Spleen (tissue), 11 donors: ENCODE data around the gene NABP1. TPM values are rescaled to one million over a fixed set of nuclear protein-coding genes. Genes with fewer than 3 reads are reported as not detected.

Source experiments
- DNase-seq: peaks from one replicate; pipeline ENCODE4 v3.0.0-alpha.2; 2020
- H3K27ac ChIP-seq, 8 donors: fragments of 200-600 bp; sonication (generic) in 7 of 8; 1 replicate in 4 of 8; 2 replicates in 4 of 8; pipeline versions ENCODE4 v1.5.0 to v1.8.0; 2016 to 2021; ENCODE audit warnings: inconsistent platforms in 4 of 8, mild to moderate bottlenecking in 4 of 8, moderate library complexity in 1 of 8
- H3K27me3 ChIP-seq, 7 donors: fragments of 200-600 bp; sonication (generic) in 6 of 7; replicated peaks in 1 of 7; 1 replicate in 4 of 7; 2 replicates in 3 of 7; pipeline versions ENCODE4 v1.5.0 to v1.8.0; 2016 to 2021; ENCODE audit warnings: inconsistent platforms in 3 of 7, mild to moderate bottlenecking in 1 of 7
- H3K36me3 ChIP-seq, 6 donors: fragments of 200-600 bp; sonication (generic) in 5 of 6; 1 replicate in 4 of 6; 2 replicates in 2 of 6; pipeline versions ENCODE4 v1.5.0 to v1.8.0; 2016 to 2021; ENCODE audit warnings: inconsistent platforms in 2 of 6
- H3K4me1 ChIP-seq, 6 donors: fragments of 200-600 bp; sonication (generic) in 5 of 6; 1 replicate in 3 of 6; 2 replicates in 3 of 6; pipeline versions ENCODE4 v1.5.0 to v1.8.0; 2016 to 2021; ENCODE audit warnings: inconsistent platforms in 3 of 6
- H3K4me3 ChIP-seq, 8 donors: fragments of 200-600 bp; sonication (generic) in 7 of 8; 1 replicate in 4 of 8; 2 replicates in 4 of 8; pipeline versions ENCODE4 v1.5.0 to v1.8.0; 2016 to 2021; ENCODE audit warnings: inconsistent platforms in 4 of 8, mild to moderate bottlenecking in 4 of 8, moderate library complexity in 2 of 8
- H3K9me3 ChIP-seq, 8 donors: fragments of 200-600 bp; sonication (generic) in 7 of 8; 1 replicate in 4 of 8; 2 replicates in 4 of 8; pipeline versions ENCODE4 v1.5.0 to v1.8.0; 2016 to 2021; ENCODE audit warnings: inconsistent platforms in 4 of 8
- CTCF ChIP-seq, 11 experiments: fragments of 200-600 bp in 7 of 11; fragments of 450-650 bp in 4 of 11; sonication (generic) in 4 of 11; IDR thresholded peaks in 8 of 11; conservative IDR thresholded peaks in 3 of 11; 1 replicate in 7 of 11; 2 replicates in 4 of 11; pipeline versions ENCODE4 v1.4.0 to v1.8.0; 2016 to 2021; ENCODE audit warnings: antibody characterized with exemption in 11 of 11, inconsistent platforms in 4 of 11, mild to moderate bottlenecking in 1 of 11
- POLR2A ChIP-seq, 3 donors: fragments of 450-650 bp; IDR thresholded peaks; one replicate each; pipeline ENCODE4 v1.5.1; 2017; ENCODE audit warnings: antibody characterized with exemption in 3 of 3, mild to moderate bottlenecking in 1 of 3
- POLR2AphosphoS5 ChIP-seq, 3 donors: sonication (generic); formaldehyde crosslinking; IDR thresholded peaks; one replicate each; pipeline ENCODE4 v1.5.1; 2017; ENCODE audit warnings: antibody characterized with exemption in 3 of 3
- WGBS, 5 donors: extraction: QIAGEN DNeasy Blood & Tissue Kit in 3 of 5; methylation state at CpG; one replicate each; pipeline versions ENCODE4 v1.1.5 to v1.1.7; 2013 to 2018; 5-methylcytosine and 5-hydroxymethylcytosine counted together
- intact Hi-C: fragments of 100-400 bp; cut with DNase I; formaldehyde crosslinking; loops from one replicate; pipeline ENCODE4 v1.15.0; 2023; ENCODE audit warnings: low total_unique reads
- polyA plus RNA-seq, 3 donors: library from polyadenylated mRNA; stranded (reverse); fragments of 200-250 nt; gene quantifications; one replicate each; pipeline ENCODE4 v1.2.1, GENCODE V29; 2013
- total RNA-seq, 7 donors: library from RNA; depleted of rRNA in 3 of 7; stranded (reverse); fragments of >200 nt in 3 of 7; fragmentation: NEBNext Ultra II Directional in 4 of 7; extraction: Animal tissue kit (Norgen Biotek cat#: 25700) in 4 of 7; gene quantifications; one replicate each; pipeline versions ENCODE4 v1.1.0 to v1.2.1, GENCODE V29; 2016 to 2021
- donor health status: healthy with polysubstance abuse.
- donor health status: DM: no; HTN: no; CAD: no; lungs with moderate emphysema.
- donor health status: DM: no; HTN: no; CAD: no.
- donor health status: Bipolar disorder and iron deficiency.
- donor health status: healthy.
- donor health status: DM: no; HTN: no; CAD: no.
- donor health status: DM: yes; HTN: yes; CAD: no.

Gene NABP1
- total and polyA plus RNA-seq, 10 donors, result 33.0 to 292 (median 176) TPM

- intact Hi-C loops, result no loop called here
- no peaks in the 10 kb centered on the region for H3K27me3 ChIP-seq
- TF ChIP-seq CTCF (IDR thresholded peaks at IDR 0.05 in 8 of 11, conservative IDR thresholded peaks at IDR 0.05 in 3 of 11) (no peak), POLR2AphosphoS5 (IDR thresholded peaks at IDR 0.05) (no peak), POLR2A (IDR thresholded peaks at IDR 0.05) (no peak)
- H3K27ac ChIP-seq, result peak overlapping the region in 1 of 8 donors; percentile 78
- no peak overlapping the region for H3K4me3 ChIP-seq
- no peak for DNase-seq
- peaks cover 0 to 8% (median 0%) of the 10 kb centered on the region in 6 donors for H3K4me1 ChIP-seq
- no peaks in the 10 kb centered on the region for H3K36me3 ChIP-seq
- WGBS, 5 donors, result 85 to 96% (median 91%) methylated on average over 1 of the region's 1 CpG
- no peaks in the 10 kb centered on the region for H3K9me3 ChIP-seq
These were observed 32.9 kb upstream of the NABP1 start for GRCh38 chr2:191645032-191645431.

GRCh38 chr2:191645434-191646162, 32.3 kb upstream of the NABP1 start:
- H3K4me3 ChIP-seq, result no peak overlapping the region
- no peaks in the 10 kb centered on the region for H3K27me3 ChIP-seq
- no peaks in the 10 kb centered on the region for H3K36me3 ChIP-seq
- H3K4me1 ChIP-seq, result peaks cover 0 to 8% (median 0%) of the 10 kb centered on the region in 6 donors
- WGBS, 5 donors, result 34 to 44% (median 38%) methylated on average over 2 of the region's 2 CpGs
- intact Hi-C loops, result no loop called here
- DNase-seq, result no peak
- H3K27ac ChIP-seq, result peak overlapping the region in 4 of 8 donors; percentile 37 to 78 (median 68)
- H3K9me3 ChIP-seq, result no peaks in the 10 kb centered on the region
- TF ChIP-seq POLR2AphosphoS5 (IDR thresholded peaks at IDR 0.05) (no peak), POLR2A (IDR thresholded peaks at IDR 0.05) (no peak), CTCF (IDR thresholded peaks at IDR 0.05 in 8 of 11, conservative IDR thresholded peaks at IDR 0.05 in 3 of 11) (no peak)

- intact Hi-C loops, result no loop called here
- H3K4me1 ChIP-seq, result peaks cover 0 to 13% (median 2%) of the 10 kb centered on the region in 6 donors
- DNase-seq, result no peak
- H3K27ac ChIP-seq, result peak overlapping the region in 5 of 8 donors; percentile 31 to 78 (median 66)
- H3K9me3 ChIP-seq, result no peaks in the 10 kb centered on the region
- 90 to 96% (median 93%) methylated on average over 6 of the region's 6 CpGs for WGBS, 5 donors
- H3K36me3 ChIP-seq, result no peaks in the 10 kb centered on the region
- no peaks in the 10 kb centered on the region for H3K27me3 ChIP-seq
- TF ChIP-seq POLR2A (IDR thresholded peaks at IDR 0.05) (no peak), POLR2AphosphoS5 (IDR thresholded peaks at IDR 0.05) (no peak), CTCF (IDR thresholded peaks at IDR 0.05 in 8 of 11, conservative IDR thresholded peaks at IDR 0.05 in 3 of 11) (no peak)
- H3K4me3 ChIP-seq, result no peak overlapping the region
These were observed 31.6 kb upstream of the NABP1 start for GRCh38 chr2:191646163-191646902.

GRCh38 chr2:191649519-191649918, 28.4 kb upstream of the NABP1 start:
- H3K9me3 ChIP-seq, result no peaks in the 10 kb centered on the region
- no peaks in the 10 kb centered on the region for H3K27me3 ChIP-seq
- H3K36me3 ChIP-seq, result no peaks in the 10 kb centered on the region
- H3K4me1 ChIP-seq, result peaks cover 0 to 13% (median 2%) of the 10 kb centered on the region in 6 donors
- WGBS, 5 donors, result 90 to 96% (median 95%) methylated on average over 2 of the region's 2 CpGs
- intact Hi-C loops, result no loop called here
- H3K4me3 ChIP-seq, result no peak overlapping the region
- TF ChIP-seq POLR2A (IDR thresholded peaks at IDR 0.05), result no peak
- TF ChIP-seq POLR2AphosphoS5 (IDR thresholded peaks at IDR 0.05), result no peak
- TF ChIP-seq CTCF (IDR thresholded peaks at IDR 0.05 in 8 of 11, conservative IDR thresholded peaks at IDR 0.05 in 3 of 11), result no peak
- no peak overlapping the region for H3K27ac ChIP-seq
- no peak for DNase-seq
